Hepatocyte (in vitro differentiated cells): ENCODE data around the gene ANTXR2.

Experiments
- CTCF ChIP-seq: fragments of 200-600 bp; sonication (generic); IDR thresholded peaks from 2 replicates; pipeline ENCODE4 v1.5.1; 2016; ENCODE audit warnings: antibody characterized with exemption, mild to moderate bottlenecking; ENCODE audit not compliant: poor library complexity
- EZH2 ChIP-seq: fragments of 200-600 bp; sonication (generic); IDR thresholded peaks from 2 replicates; pipeline ENCODE4 v1.6.1; 2016; ENCODE audit warnings: antibody characterized with exemption, mild to moderate bottlenecking, borderline replicate concordance

DNA sequence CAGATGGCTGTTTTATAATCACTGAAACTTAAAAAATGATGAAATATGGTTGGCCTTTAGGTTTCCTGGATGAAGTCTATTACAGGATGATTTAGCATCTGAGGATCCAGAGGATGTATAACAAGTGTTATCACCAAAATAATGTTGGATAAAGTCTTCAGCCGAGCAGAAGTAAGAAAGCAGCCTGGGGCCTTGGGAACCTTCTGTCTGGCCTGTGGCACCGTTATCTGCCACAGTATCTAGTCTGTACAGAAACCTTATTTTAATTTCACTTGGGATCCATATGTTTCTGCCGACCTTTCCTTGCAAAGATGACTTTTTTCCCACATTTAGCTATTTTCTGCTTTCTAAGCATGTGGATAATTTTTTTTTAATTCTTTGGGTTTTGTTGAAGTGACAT lies 20.5 kb upstream of the ANTXR2 start:
- TF ChIP-seq CTCF (no peak), EZH2 (no peak)
